DND-41 (cell line): ENCODE results near the gene TEX11.

Experiments used
- CTCF ChIP-seq: IDR thresholded peaks from 2 replicates; pipeline ENCODE4 v1.5.1; 2012; ENCODE audit warnings: borderline replicate concordance, low read length, moderate library complexity, mild to moderate bottlenecking; ENCODE audit not compliant: poor library complexity, severe bottlenecking; ENCODE audit errors: extremely low read depth
- EZH2 ChIP-seq: IDR thresholded peaks from 3 replicates; pipeline ENCODE4 v1.6.1; 2012; ENCODE audit warnings: borderline replicate concordance, low read depth, mild to moderate bottlenecking, moderate library complexity, low read length, inconsistent platforms; ENCODE audit not compliant: severe bottlenecking

- TF ChIP-seq CTCF, result no peak
- no peak for TF ChIP-seq EZH2
Measured at GRCh38 chrX:70618467-70618866, 290.0 kb downstream of the TEX11 start.
